Adrenal gland (tissue), 19 donors: ENCODE data around the gene TTC5. TPM values are rescaled to one million over a fixed set of nuclear protein-coding genes. Genes with fewer than 3 reads are reported as not detected.
A peak's percentile ranks its signal among the peaks of the same experiment; 100 is the strongest.

Experiments used
- DNase-seq, 7 donors: peaks; one replicate each; pipeline ENCODE4 v3.0.0-alpha.2; 2019 to 2020
- H3K27ac ChIP-seq, 5 donors: fragments of 200-600 bp; sonication (generic) in 4 of 5; 1 replicate in 3 of 5; 2 replicates in 2 of 5; pipeline versions ENCODE4 v1.5.1 to v1.8.0; 2016 to 2020; ENCODE audit warnings: mild to moderate bottlenecking in 1 of 5
- H3K27me3 ChIP-seq: fragments of 200-600 bp; 2 replicates; pipeline ENCODE4 v1.8.0; 2021
- H3K36me3 ChIP-seq, 2 donors: fragments of 200-600 bp; replicated peaks in 1 of 2; 1 replicate in 1 of 2; 2 replicates in 1 of 2; pipeline versions ENCODE4 v1.5.1 to v1.8.0; 2018 to 2022
- H3K4me1 ChIP-seq, 2 donors: fragments of 200-600 bp; replicated peaks in 1 of 2; 1 replicate in 1 of 2; 2 replicates in 1 of 2; pipeline versions ENCODE4 v1.5.1 to v1.8.0; 2018 to 2021
- H3K4me3 ChIP-seq, 4 donors: fragments of 200-600 bp; sonication (generic) in 3 of 4; one replicate each; pipeline ENCODE4 v1.5.1; 2016 to 2018
- H3K9me3 ChIP-seq, 3 donors: fragments of 200-600 bp; sonication (generic) in 1 of 3; replicated peaks in 1 of 3; 1 replicate in 2 of 3; 2 replicates in 1 of 3; pipeline versions ENCODE4 v1.5.1 to v1.8.0; 2016 to 2021
- CTCF ChIP-seq, 6 experiments: fragments of 450-650 bp in 4 of 6; fragments of 200-600 bp in 2 of 6; sonication (generic) in 1 of 6; IDR thresholded peaks; 1 replicate in 5 of 6; 2 replicates in 1 of 6; pipeline versions ENCODE4 v1.5.1 to v1.8.0; 2016 to 2021; ENCODE audit warnings: antibody characterized with exemption in 6 of 6, mild to moderate bottlenecking in 2 of 6, moderate library complexity in 1 of 6
- POLR2A ChIP-seq, 2 donors: fragments of 450-650 bp; IDR thresholded peaks; one replicate each; pipeline ENCODE4 v1.6.1; 2017; ENCODE audit warnings: antibody characterized with exemption in 2 of 2, mild to moderate bottlenecking in 2 of 2, moderate library complexity in 1 of 2
- WGBS, 4 donors: extraction: QIAGEN DNeasy Blood & Tissue Kit in 2 of 4; methylation state at CpG; one replicate each; pipeline versions ENCODE4 v1.1.5 to v1.1.7; 2013 to 2017; 5-methylcytosine and 5-hydroxymethylcytosine counted together
- intact Hi-C, 2 donors: fragments of 100-400 bp; cut with DNase I; formaldehyde crosslinking; loops; one replicate each; pipeline versions ENCODE4 v1.14.1 to v1.15.0; 2022 to 2023
- long read RNA-seq, 10 donors: library from polyadenylated mRNA in 3 of 10; unstranded in 2 of 10; stranded (forward) in 1 of 10; transcript quantifications; one replicate each; pipeline ENCODE4 v2.0.0 and lab custom pipeline, GENCODE V29; 2021 to 2026
- polyA plus RNA-seq, 3 donors: library from polyadenylated mRNA; stranded (reverse); fragments of 200-250 nt in 2 of 3; fragments of 350-450 nt in 1 of 3; fragmentation: Illumina TruSeq in 1 of 3; extraction: RNeasy Lipid Tissue Mini Kit (QIAGEN cat#74804) in 1 of 3; gene quantifications; one replicate each; pipeline ENCODE4 v1.2.3, GENCODE V29; 2013 to 2014
- total RNA-seq, 9 donors: library from RNA; depleted of rRNA in 4 of 9; stranded (reverse); fragments of >200 nt in 4 of 9; fragments of 120-200 nt in 1 of 9; fragmentation: NEBNext Ultra II Directional in 1 of 9; extraction: Animal tissue kit (Norgen Biotek cat#: 25700) in 1 of 9; gene quantifications; one replicate each; pipeline versions ENCODE4 v1.1.0 to v1.2.4, GENCODE V29; 2013 to 2023
- donor health status: healthy with polysubstance abuse.
- donor health status: Bipolar disorder and iron deficiency.
- donor health status: DM: yes; HTN: yes; CAD: no.
- donor health status: DM: no; HTN: no; CAD: no.
- donor health status: DM: no; HTN: no; CAD: no.
- donor health status: DM: yes; HTN: yes; CAD: no.

Gene TTC5
- total RNA-seq (10 to 100 TPM in 7 of 9 donors, 1 to 10 TPM in 2; 7.9 to 28.6 (median 18.1) TPM), polyA plus RNA-seq (10 to 100 TPM in 1 of 3 donors, 1 to 10 TPM in 2; 3.9 to 12.7 (median 9.2) TPM)
- long read RNA-seq, donor 1, full-length matches to known transcripts: 8 of 15 reads
- long read RNA-seq, donor 1, partial matches to known transcripts: 7 of 15 reads
- long read RNA-seq, donor 1, other reads (novel, unspliced or antisense): 0 of 15 reads
- long read RNA-seq, donor 2, full-length matches to known transcripts: 7 of 7 reads
- long read RNA-seq, donor 2, partial matches to known transcripts: 0 of 7 reads
- long read RNA-seq, donor 2, other reads (novel, unspliced or antisense): 0 of 7 reads
- long read RNA-seq, donor 3, full-length matches to known transcripts: 7 of 7 reads
- long read RNA-seq, donor 3, partial matches to known transcripts: 0 of 7 reads
- long read RNA-seq, donor 3, other reads (novel, unspliced or antisense): 0 of 7 reads
- long read RNA-seq, donor 4, full-length matches to known transcripts: 11 of 12 reads
- long read RNA-seq, donor 4, partial matches to known transcripts: 0 of 12 reads
- long read RNA-seq, donor 4, other reads (novel, unspliced or antisense): 1 of 12 reads
- long read RNA-seq, donor 5, full-length matches to known transcripts: 26 of 26 reads
- long read RNA-seq, donor 5, partial matches to known transcripts: 0 of 26 reads
- long read RNA-seq, donor 5, other reads (novel, unspliced or antisense): 0 of 26 reads
- long read RNA-seq, donor 6, full-length matches to known transcripts: 7 of 10 reads
- long read RNA-seq, donor 6, partial matches to known transcripts: 1 of 10 reads
- long read RNA-seq, donor 6, other reads (novel, unspliced or antisense): 2 of 10 reads
- long read RNA-seq, donor 7, full-length matches to known transcripts: 1 of 1 reads
- long read RNA-seq, donor 7, partial matches to known transcripts: 0 of 1 reads
- long read RNA-seq, donor 7, other reads (novel, unspliced or antisense): 0 of 1 reads
- long read RNA-seq, donor 8, full-length matches to known transcripts: 10 of 17 reads
- long read RNA-seq, donor 8, partial matches to known transcripts: 7 of 17 reads
- long read RNA-seq, donor 8, other reads (novel, unspliced or antisense): 0 of 17 reads
- long read RNA-seq, donor 9, full-length matches to known transcripts: 4 of 4 reads
- long read RNA-seq, donor 9, partial matches to known transcripts: 0 of 4 reads
- long read RNA-seq, donor 9, other reads (novel, unspliced or antisense): 0 of 4 reads
- long read RNA-seq, donor 10, full-length matches to known transcripts: 7 of 7 reads
- long read RNA-seq, donor 10, partial matches to known transcripts: 0 of 7 reads
- long read RNA-seq, donor 10, other reads (novel, unspliced or antisense): 0 of 7 reads

GRCh38 chr14:20305265-20306078, at the start of gene TTC5:
Gene TTC5 (minus strand): TSS chr14:20305951. CDS start chr14:20305937, 14 bp downstream.
- Histone ChIP-seq H3K9me3 (no peaks in the 10 kb centered on the region), H3K4me1 (peaks cover 6 to 15% of the 10 kb centered on the region in 2 donors), H3K36me3 (peaks cover 0 to 6% of the 10 kb centered on the region in 2 donors), H3K27me3 (no peaks in the 10 kb centered on the region), H3K27ac (peak within 1 kb of the TSS in 2 of 5 donors; percentile 9 to 45), H3K4me3 (peak within 1 kb of the TSS; percentile 19 to 74 (median 60))
- intact Hi-C loops: no loop called here
- peak; percentile 79 to 91 (median 84) for DNase-seq
- TF ChIP-seq CTCF (IDR thresholded peaks at IDR 0.05) (peak; percentile 65 to 88 (median 84)), POLR2A (IDR thresholded peaks at IDR 0.05) (no peak)
- 0 to 1% (median 0%) methylated on average over 24 to 27 of the region's 27 CpGs for WGBS, 4 donors

- peak in 1 of 7 donors; percentile 19 for DNase-seq
- Histone ChIP-seq H3K9me3 (no peaks in the 10 kb centered on the region), H3K27me3 (no peaks in the 10 kb centered on the region), H3K27ac (no peak overlapping the region), H3K4me3 (no peak overlapping the region), H3K36me3 (peaks cover 0 to 59% of the 10 kb centered on the region in 2 donors), H3K4me1 (peaks cover 6 to 10% of the 10 kb centered on the region in 2 donors)
- no peak for TF ChIP-seq POLR2A (IDR thresholded peaks at IDR 0.05)
- TF ChIP-seq CTCF (IDR thresholded peaks at IDR 0.05): peak in 5 of 6 experiments; percentile 13 to 29 (median 22)
- intact Hi-C loops: loop anchor here in 1 of 2 donors (10.0 kb wide), 1 partner anchor 54 kb away; no protein-coding TSS in a partner anchor
Measured at GRCh38 chr14:20350860-20351259, 45.1 kb upstream of the TTC5 start.

- H3K36me3 ChIP-seq: peaks cover 0 to 55% of the 10 kb centered on the region in 2 donors
- 75 to 88% (median 83%) methylated on average over 2 of the region's 2 CpGs for WGBS, 4 donors
- TF ChIP-seq CTCF (IDR thresholded peaks at IDR 0.05): no peak
Measured at GRCh38 chr14:20350282-20350681, 44.5 kb upstream of the TTC5 start.

More at GRCh38 chr14:20350282-20350681, 44.5 kb upstream of the TTC5 start:
- Histone ChIP-seq H3K27me3 (no peaks in the 10 kb centered on the region), H3K4me1 (peaks cover 6 to 10% of the 10 kb centered on the region in 2 donors), H3K9me3 (no peaks in the 10 kb centered on the region), H3K4me3 (no peak overlapping the region), H3K27ac (no peak overlapping the region)
- intact Hi-C loops: loop anchor here in 1 of 2 donors (10.0 kb wide), 1 partner anchor 55 kb away; no protein-coding TSS in a partner anchor
- DNase-seq: no peak
